Peyer's patch (tissue), 4 donors: Measurements from ENCODE around the gene TMEM252. TPM values are rescaled to one million over a fixed set of nuclear protein-coding genes. Genes with fewer than 3 reads are reported as not detected.
A peak's percentile ranks its signal among the peaks of the same experiment; 100 is the strongest.

Experiments used
- DNase-seq, 3 donors: peaks; one replicate each; pipeline ENCODE4 v3.0.0-alpha.2; 2017 to 2019
- H3K27ac ChIP-seq, 4 donors: fragments of 200-600 bp; sonication (generic); one replicate each; pipeline ENCODE4 v1.5.1; 2016 to 2019
- H3K27me3 ChIP-seq, 2 donors: fragments of 200-600 bp; sonication (generic); one replicate each; pipeline ENCODE4 v1.5.1; 2019
- H3K36me3 ChIP-seq, 3 donors: fragments of 200-600 bp; sonication (generic); one replicate each; pipeline ENCODE4 v1.5.1; 2016 to 2019
- H3K4me1 ChIP-seq, 4 donors: fragments of 200-600 bp; sonication (generic); one replicate each; pipeline ENCODE4 v1.5.1; 2016 to 2019
- H3K4me3 ChIP-seq, 4 donors: fragments of 200-600 bp; sonication (generic); 1 replicate in 3 of 4; 2 replicates in 1 of 4; pipeline ENCODE4 v1.5.1; 2016 to 2019; ENCODE audit warnings: mild to moderate bottlenecking in 1 of 4
- H3K9me3 ChIP-seq, 4 donors: fragments of 200-600 bp; sonication (generic); one replicate each; pipeline ENCODE4 v1.5.1; 2016 to 2019; ENCODE audit warnings: mild to moderate bottlenecking in 1 of 4
- CTCF ChIP-seq, 6 experiments: fragments of 450-650 bp in 4 of 6; fragments of 200-600 bp in 2 of 6; sonication (generic) in 1 of 6; IDR thresholded peaks; one replicate each; pipeline ENCODE4 v1.5.1; 2017 to 2019; ENCODE audit warnings: antibody characterized with exemption in 6 of 6, mild to moderate bottlenecking in 3 of 6, moderate library complexity in 1 of 6
- POLR2A ChIP-seq, 2 donors: fragments of 450-650 bp; IDR thresholded peaks; one replicate each; pipeline ENCODE4 v1.5.1; 2017; ENCODE audit warnings: antibody characterized with exemption in 2 of 2, mild to moderate bottlenecking in 2 of 2, moderate library complexity in 2 of 2
- total RNA-seq, 4 donors: library from RNA; depleted of rRNA; stranded (reverse); fragments of >200 nt; gene quantifications; one replicate each; pipeline ENCODE4 v1.1.0, GENCODE V29; 2016

The TMEM252 gene
- total RNA-seq, 4 donors from 2014 or later, result 47.3 to 66.8 (median 55.3) TPM; not detected in 1

- H3K4me1 ChIP-seq, result no peaks in the 10 kb centered on the region
- no peak overlapping the region for H3K4me3 ChIP-seq
- TF ChIP-seq POLR2A (IDR thresholded peaks at IDR 0.05) (no peak), CTCF (IDR thresholded peaks at IDR 0.05) (no peak)
- no peaks in the 10 kb centered on the region for H3K27me3 ChIP-seq
- no peak overlapping the region for H3K27ac ChIP-seq
- DNase-seq, result no peak
- no peaks in the 10 kb centered on the region for H3K9me3 ChIP-seq
- no peaks in the 10 kb centered on the region for H3K36me3 ChIP-seq
Observed at GRCh38 chr9:68489646-68490045, 51.0 kb downstream of the TMEM252 start.

GRCh38 chr9:68488126-68488525, 52.6 kb downstream of the TMEM252 start:
- H3K36me3 ChIP-seq, result no peaks in the 10 kb centered on the region
- no peaks in the 10 kb centered on the region for H3K27me3 ChIP-seq
- TF ChIP-seq CTCF (IDR thresholded peaks at IDR 0.05) (no peak), POLR2A (IDR thresholded peaks at IDR 0.05) (no peak)
- no peak overlapping the region for H3K4me3 ChIP-seq
- no peak for DNase-seq
- no peaks in the 10 kb centered on the region for H3K4me1 ChIP-seq
- H3K27ac ChIP-seq, result peak overlapping the region in 1 of 4 donors; percentile 28
- H3K9me3 ChIP-seq, result no peaks in the 10 kb centered on the region

Other genes with a start within 250 kb of the TMEM252 start
- 1 to 10 TPM in 1 of 4 donors, under 1 TPM in 1, not detected in 2; 0.94 to 1.6 TPM for gene FOXD4L3, start 238.0 kb downstream of the TMEM252 start, total RNA-seq
- 10 to 100 TPM in 3 of 4 donors, 1 to 10 TPM in 1; 7.5 to 30.5 (median 23.6) TPM for gene PGM5, start 184.3 kb downstream of the TMEM252 start, total RNA-seq
- 10 to 100 TPM; 15.7 to 60.1 (median 54.4) TPM for gene PIP5K1B, start 164.4 kb upstream of the TMEM252 start, total RNA-seq